GM21528 (cell line): Measurements from ENCODE around the gene EPHB1.

ENCODE experiments used
- ATAC-seq: cut with Tn5 transposase; IDR thresholded peaks from one replicate; pipeline ENCODE4 v1.9.1; 2021; ENCODE audit warnings: mild to moderate bottlenecking, moderate library complexity; ENCODE audit not compliant: unreplicated experiment, low FRiP score

EPHB1 gene

GRCh38 chr3:134839990-134840389, 44.9 kb downstream of the EPHB1 start:
- ATAC-seq: peak; percentile 70

- no peak for ATAC-seq
Measured at GRCh38 chr3:134840459-134840858, 45.4 kb downstream of the EPHB1 start.

- no peak for ATAC-seq
Measured at GRCh38 chr3:134846084-134846483, 51.0 kb downstream of the EPHB1 start.

- ATAC-seq: no peak
Measured at GRCh38 chr3:134846911-134847317, 51.9 kb downstream of the EPHB1 start.

- no peak for ATAC-seq
Measured at GRCh38 chr3:134847349-134847748, 52.3 kb downstream of the EPHB1 start.

- no peak for ATAC-seq
Measured at GRCh38 chr3:134849561-134849960, 54.5 kb downstream of the EPHB1 start.

GRCh38 chr3:134850761-134851160, 55.7 kb downstream of the EPHB1 start:
- ATAC-seq: no peak

GRCh38 chr3:134852132-134852531, 57.1 kb downstream of the EPHB1 start:
- ATAC-seq: no peak

GRCh38 chr3:134852893-134853351, 57.9 kb downstream of the EPHB1 start:
- ATAC-seq: peak; percentile 97

- ATAC-seq: no peak
Measured at GRCh38 chr3:134854254-134854653, 59.2 kb downstream of the EPHB1 start.

GRCh38 chr3:134857356-134857755, 62.3 kb downstream of the EPHB1 start:
- no peak for ATAC-seq

GRCh38 chr3:134857776-134858362, 62.8 kb downstream of the EPHB1 start:
- ATAC-seq: no peak

- no peak for ATAC-seq
Measured at GRCh38 chr3:134858441-134859035, 63.5 kb downstream of the EPHB1 start.

- no peak for ATAC-seq
Measured at GRCh38 chr3:134859341-134859740, 64.3 kb downstream of the EPHB1 start.

GRCh38 chr3:134860141-134860540, 65.1 kb downstream of the EPHB1 start:
- ATAC-seq: no peak

GRCh38 chr3:134863915-134864314, 68.9 kb downstream of the EPHB1 start:
- no peak for ATAC-seq

GRCh38 chr3:134864636-134865035, 69.6 kb downstream of the EPHB1 start:
- ATAC-seq: no peak

- ATAC-seq: no peak
Measured at GRCh38 chr3:134867277-134867676, 72.2 kb downstream of the EPHB1 start.

GRCh38 chr3:134869153-134869726, 74.2 kb downstream of the EPHB1 start:
- ATAC-seq: no peak

- ATAC-seq: no peak
Measured at GRCh38 chr3:134871818-134872217, 76.8 kb downstream of the EPHB1 start.

GRCh38 chr3:134872440-134873388, 77.7 kb downstream of the EPHB1 start:
- no peak for ATAC-seq
